Neural cell (in vitro differentiated cells): ENCODE results near the gene VPREB3. TPM values are rescaled to one million over a fixed set of nuclear protein-coding genes. Genes with fewer than 3 reads are reported as not detected.

Experiments
- H2AFZ ChIP-seq: fragments of 200-600, 300-800 bp; sonication (generic), shearing (Covaris generic); 2 replicates; pipeline ENCODE4 v1.6.0; 2014; ENCODE audit warnings: low read depth, mild to moderate bottlenecking, antibody characterized with exemption, low read length, moderate library complexity
- H3F3A ChIP-seq: fragments of 200-600 bp; shearing (Covaris generic); 2 replicates; pipeline ENCODE4 v1.6.1; 2016; ENCODE audit warnings: mild to moderate bottlenecking, moderate library complexity, mixed read lengths, antibody characterized with exemption, low read length; ENCODE audit not compliant: insufficient read depth, poor library complexity, severe bottlenecking
- H3K27ac ChIP-seq: fragments of 200-600, 300-800 bp; sonication (generic), shearing (Covaris generic); 2 replicates; pipeline ENCODE4 v1.5.1; 2014; ENCODE audit warnings: mild to moderate bottlenecking, low read length, moderate library complexity
- H3K27me3 ChIP-seq: fragments of 300-800, 200-600 bp; sonication (generic), shearing (Covaris generic); 2 replicates; pipeline ENCODE4 v1.6.0; 2014; ENCODE audit warnings: mild to moderate bottlenecking, low read depth, low read length, moderate library complexity; ENCODE audit not compliant: insufficient read depth
- H3K36me3 ChIP-seq: fragments of 300-800, 200-600 bp; sonication (generic), shearing (Covaris generic); 2 replicates; pipeline ENCODE4 v1.5.1; 2014; ENCODE audit warnings: mild to moderate bottlenecking, antibody characterized with exemption, low read length, moderate library complexity; ENCODE audit not compliant: insufficient read depth
- H3K4me2 ChIP-seq: fragments of 300-800, 200-600 bp; sonication (generic), shearing (Covaris generic); 2 replicates; pipeline ENCODE4 v1.6.0; 2014; ENCODE audit warnings: mild to moderate bottlenecking, low read length
- H3K4me3 ChIP-seq: fragments of 300-800, 200-600 bp; sonication (generic), shearing (Covaris generic); 2 replicates; pipeline ENCODE4 v1.5.1; 2014; ENCODE audit warnings: mild to moderate bottlenecking, low read length, moderate library complexity
- H3K79me2 ChIP-seq: fragments of 200-600 bp; shearing (Covaris generic); replicated peaks from 2 replicates; pipeline ENCODE4 v1.6.0; 2014; ENCODE audit warnings: mild to moderate bottlenecking, low read length, moderate library complexity; ENCODE audit not compliant: insufficient read depth
- H3K9ac ChIP-seq: fragments of 300-800, 200-600 bp; sonication (generic), shearing (Covaris generic); 2 replicates; pipeline ENCODE4 v1.6.1; 2016; ENCODE audit warnings: mild to moderate bottlenecking, low read length, mixed read lengths
- H3K9me2 ChIP-seq: fragments of 200-600 bp; shearing (Covaris generic); 2 replicates; pipeline ENCODE4 v1.6.1; 2016; ENCODE audit warnings: mild to moderate bottlenecking, low read length, mixed read lengths; ENCODE audit not compliant: insufficient read depth
- H3K9me3 ChIP-seq: fragments of 200-600, 300-800 bp; sonication (generic), shearing (Covaris generic); 2 replicates; pipeline ENCODE4 v1.6.1; 2016; ENCODE audit warnings: mild to moderate bottlenecking, mixed run types, low read length, moderate library complexity, mixed read lengths
- H4K20me1 ChIP-seq: fragments of 200-600 bp; shearing (Covaris generic); 2 replicates; pipeline ENCODE4 v1.6.1; 2016; ENCODE audit warnings: mild to moderate bottlenecking, mixed run types; ENCODE audit not compliant: insufficient read depth
- CTCF ChIP-seq: fragments of 450-650 bp; IDR thresholded peaks from 2 replicates; pipeline ENCODE4 v1.5.1; 2014; ENCODE audit warnings: antibody characterized with exemption, mild to moderate bottlenecking, moderate library complexity; ENCODE audit not compliant: poor library complexity, severe bottlenecking
- EP300 ChIP-seq: fragments of 450-650 bp; conservative IDR thresholded peaks from 2 replicates; pipeline ENCODE4 v1.6.1; 2014; ENCODE audit warnings: antibody characterized with exemption, mild to moderate bottlenecking, moderate library complexity; ENCODE audit not compliant: poor library complexity, severe bottlenecking
- EZH2 ChIP-seq: fragments of 200-600, 300-800 bp; shearing (Covaris generic), sonication (generic); IDR thresholded peaks from 2 replicates; pipeline ENCODE4 v1.6.1; 2014; ENCODE audit warnings: antibody characterized with exemption, low read length, borderline replicate concordance, mild to moderate bottlenecking; ENCODE audit not compliant: insufficient read depth, poor library complexity, severe bottlenecking
- MXI1 ChIP-seq: fragments of 450-650 bp; conservative IDR thresholded peaks from 2 replicates; pipeline ENCODE4 v1.6.1; 2014; ENCODE audit warnings: antibody characterized with exemption, mild to moderate bottlenecking; ENCODE audit not compliant: poor library complexity, severe bottlenecking
- POLR2AphosphoS5 ChIP-seq: IDR thresholded peaks from 2 replicates; pipeline ENCODE4 v1.6.1; 2012
- RAD21 ChIP-seq: fragments of 450-650 bp; conservative IDR thresholded peaks from 2 replicates; pipeline ENCODE4 v1.6.1; 2014; ENCODE audit warnings: antibody characterized with exemption, mild to moderate bottlenecking, moderate library complexity
- REST ChIP-seq: IDR thresholded peaks from 2 replicates; pipeline ENCODE4 v1.6.1; 2012; ENCODE audit warnings: borderline replicate concordance
- SMC3 ChIP-seq: fragments of 450-650 bp; conservative IDR thresholded peaks from 2 replicates; pipeline ENCODE4 v1.6.1; 2014; ENCODE audit warnings: antibody characterized with exemption, mild to moderate bottlenecking, moderate library complexity; ENCODE audit not compliant: poor library complexity
- TAF1 ChIP-seq: IDR thresholded peaks from 2 replicates; pipeline ENCODE4 v1.6.1; 2012; ENCODE audit warnings: low read depth
- polyA plus RNA-seq: library from polyadenylated mRNA; depleted of rRNA; stranded (reverse); fragments of >200 nt; gene quantifications from 2 replicates; pipeline ENCODE4 v1.2.3, GENCODE V29; 2014

Gene VPREB3
- polyA plus RNA-seq, 1 donor from 2014 or later = not detected

- peak within 1 kb of the TSS; percentile 58 for H3K9ac ChIP-seq
- no peak for TF ChIP-seq RAD21
- no peak for TF ChIP-seq POLR2AphosphoS5
- TF ChIP-seq SMC3 = no peak
- no peak for TF ChIP-seq TAF1
- TF ChIP-seq CTCF = no peak
- TF ChIP-seq REST = no peak
- TF ChIP-seq EZH2 = no peak
- no peak for TF ChIP-seq EP300
- TF ChIP-seq MXI1 = no peak
- H3K27ac ChIP-seq = no peak within 1 kb of the TSS
- H3K79me2 ChIP-seq = no peaks in the 10 kb centered on the region
- H3K4me2 ChIP-seq = no peak within 1 kb of the TSS
- H3K27me3 ChIP-seq = peaks cover 9% of the 10 kb centered on the region
- H3K4me3 ChIP-seq = peak within 1 kb of the TSS; percentile 60
- no peaks in the 10 kb centered on the region for H3K36me3 ChIP-seq
- no peaks in the 10 kb centered on the region for H3K9me3 ChIP-seq
- no peak within 1 kb of the TSS for H2AFZ ChIP-seq
- no peaks in the 10 kb centered on the region for H4K20me1 ChIP-seq
- no peaks in the 10 kb centered on the region for H3F3A ChIP-seq
- no peaks in the 10 kb centered on the region for H3K9me2 ChIP-seq
Observed at GRCh38 chr22:23772649-23773473, 18.6 kb upstream of the VPREB3 start, which contains the start of gene MMP11. Gene MMP11, plus strand, starts transcription at chr22:23772849. Its CDS starts 22 bp downstream, at chr22:23772871.

GRCh38 chr22:23772315-23772648 is 18.1 kb upstream of the VPREB3 start:
- Histone ChIP-seq H3K9ac (no peak overlapping the region), H3K79me2 (no peaks in the 10 kb centered on the region), H3K4me2 (no peak overlapping the region), H4K20me1 (no peaks in the 10 kb centered on the region), H3K4me3 (peak overlapping the region; percentile 33), H3K27me3 (peaks cover 9% of the 10 kb centered on the region), H3K36me3 (no peaks in the 10 kb centered on the region), H2AFZ (no peak overlapping the region), H3K9me3 (no peaks in the 10 kb centered on the region), H3K27ac (no peak overlapping the region), H3F3A (no peaks in the 10 kb centered on the region), H3K9me2 (no peaks in the 10 kb centered on the region)
- no peak for TF ChIP-seq POLR2AphosphoS5
- no peak for TF ChIP-seq EP300
- no peak for TF ChIP-seq EZH2
- TF ChIP-seq REST = no peak
- TF ChIP-seq RAD21 = no peak
- no peak for TF ChIP-seq MXI1
- no peak for TF ChIP-seq SMC3
- no peak for TF ChIP-seq CTCF
- no peak for TF ChIP-seq TAF1
